NCI-H1436 (cell line): ENCODE measurements around the gene YPEL2.

Experiments used
- DNase-seq: peaks from one replicate; lab custom pipeline; 2025; lab: John Stamatoyannopoulos, UW

Gene YPEL2

GRCh38 chr17:59433586-59433985, 102.1 kb downstream of the YPEL2 start:
- DNase-seq = no peak

DNA sequence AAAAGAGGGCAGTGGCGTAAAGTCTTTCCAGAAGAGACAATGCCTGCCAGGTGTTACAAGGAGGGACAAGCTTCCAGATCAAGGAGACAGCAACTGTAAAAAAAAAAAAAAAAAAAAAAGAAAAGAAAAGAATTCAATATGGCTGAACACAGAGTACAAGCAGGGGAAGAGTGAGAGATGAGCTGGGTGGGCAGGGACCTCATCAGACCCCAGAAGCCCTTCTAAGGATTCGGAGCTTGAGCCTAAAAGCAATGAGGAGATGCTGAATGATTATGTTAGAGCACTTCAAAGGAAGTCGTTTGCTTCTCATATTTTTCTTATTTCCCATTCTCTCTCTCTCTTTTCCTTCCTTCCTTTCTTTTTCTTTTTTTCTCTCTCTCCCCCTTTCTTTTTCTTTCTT, 103.0 kb downstream of the YPEL2 start:
- DNase-seq = no peak

GRCh38 chr17:59435238-59435637, 103.8 kb downstream of the YPEL2 start:
- DNase-seq = peak; percentile 4

DNA sequence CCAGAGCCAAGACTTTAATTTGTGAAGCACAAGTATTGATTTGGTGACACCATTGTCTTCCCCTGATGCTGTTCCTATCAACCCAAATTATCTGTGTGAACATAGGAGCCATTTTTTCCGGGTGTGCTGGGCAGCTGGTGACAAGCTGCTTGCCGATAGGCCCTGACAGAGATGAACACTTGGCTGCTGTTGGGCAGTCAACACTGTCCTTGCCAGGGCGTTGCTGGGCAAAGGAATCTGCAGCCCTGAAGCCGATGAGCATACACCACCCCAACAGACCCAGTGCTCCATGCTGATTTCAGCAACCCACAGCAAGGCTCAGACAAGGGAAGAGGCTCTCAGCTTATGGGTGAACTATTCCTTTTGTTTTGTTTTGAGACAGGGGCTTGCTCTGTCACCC, 105.4 kb downstream of the YPEL2 start:
- no peak for DNase-seq

DNA sequence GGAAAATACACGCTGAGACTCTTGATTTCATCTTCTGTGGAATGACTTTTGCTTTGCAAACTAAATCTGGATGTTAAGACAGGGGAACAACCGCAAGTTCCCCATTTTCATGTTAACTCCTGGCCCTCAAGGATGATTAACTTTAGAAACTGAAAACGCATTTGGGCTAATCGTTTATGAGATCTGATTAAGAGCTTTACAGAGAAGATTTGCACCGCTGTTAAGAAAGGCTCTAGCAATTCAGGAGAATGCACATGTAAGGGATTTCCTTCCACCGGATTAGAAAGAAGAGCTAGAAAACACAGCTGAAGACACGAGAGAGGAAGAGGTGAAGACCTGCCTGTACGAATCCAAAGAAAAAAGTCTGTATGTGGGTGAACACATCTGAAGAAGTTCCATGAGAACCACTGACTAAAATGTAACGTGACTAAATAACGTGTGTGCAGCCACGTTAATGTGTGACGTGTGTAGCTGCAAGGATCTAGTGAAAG, 106.4 kb downstream of the YPEL2 start:
- no peak for DNase-seq

- DNase-seq = no peak
Observed at GRCh38 chr17:59439262-59439661, 107.8 kb downstream of the YPEL2 start.

DNA sequence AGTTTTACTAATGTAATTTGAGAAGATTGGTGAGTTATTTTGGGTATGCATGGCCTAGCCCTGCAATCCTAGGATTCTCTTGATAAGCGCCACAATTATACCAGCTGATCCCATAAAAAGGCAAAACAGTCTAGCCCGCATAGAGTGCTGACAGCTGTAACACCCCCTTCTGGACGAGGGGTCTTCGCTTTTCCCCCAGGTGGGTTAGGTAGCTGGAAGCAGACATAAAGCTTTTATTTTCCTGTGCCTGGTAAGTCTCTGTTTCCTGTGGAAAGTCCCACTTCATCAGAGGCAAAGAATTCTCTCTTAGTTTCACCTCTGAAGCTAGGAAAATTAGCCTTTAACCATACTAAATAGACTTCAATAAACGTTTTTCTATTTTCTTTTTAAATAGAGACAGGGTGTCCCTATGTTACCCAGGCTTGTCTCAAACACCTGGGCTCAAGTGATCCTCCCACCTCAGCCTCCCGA, 108.3 kb downstream of the YPEL2 start:
- no peak for DNase-seq

DNA sequence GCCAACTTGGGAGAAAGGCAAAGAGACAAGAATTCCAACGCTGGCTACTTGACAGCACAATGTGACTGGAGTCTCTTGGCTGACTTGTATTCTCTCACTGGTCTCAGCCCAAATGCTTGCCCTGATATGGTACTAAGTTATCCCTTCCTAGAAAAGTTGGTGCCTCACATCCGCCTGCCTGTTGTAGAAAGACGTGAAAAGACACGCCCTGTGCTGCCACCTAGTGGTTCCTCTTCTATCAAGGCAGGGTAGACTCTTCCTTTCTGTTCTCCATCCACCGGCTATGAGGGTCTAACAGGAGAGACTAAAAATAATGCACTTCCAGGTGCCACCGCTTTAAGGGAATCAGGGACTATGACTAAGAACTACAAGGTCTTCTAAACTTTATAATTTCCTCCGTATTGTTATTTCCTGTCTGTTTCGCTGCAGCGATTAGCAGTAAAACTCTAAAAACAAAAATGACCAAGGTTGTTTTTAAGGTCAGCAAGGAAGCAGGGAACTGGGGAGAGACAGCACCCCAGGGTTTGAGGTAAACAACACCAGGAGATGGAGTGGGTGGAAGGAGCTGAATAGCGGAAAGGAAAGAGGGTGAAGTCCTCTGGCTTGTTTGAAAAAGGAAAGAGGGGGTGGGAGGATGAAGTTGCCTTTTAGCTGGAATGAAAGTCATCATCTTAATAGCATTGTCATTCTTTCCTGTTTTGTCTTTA, 109.5 kb downstream of the YPEL2 start:
- DNase-seq = peak; percentile 92

GRCh38 chr17:59441464-59442096, 110.1 kb downstream of the YPEL2 start:
- DNase-seq = no peak

- DNase-seq = no peak
Observed at GRCh38 chr17:59443106-59443505, 111.7 kb downstream of the YPEL2 start.
